NCI-H2171 (cell line): ENCODE results near the gene ARGLU1.
A peak's percentile ranks its signal among the peaks of the same experiment; 100 is the strongest.

Source experiments
- DNase-seq: peaks from one replicate; lab custom pipeline; 2025; lab: John Stamatoyannopoulos, UW

Gene ARGLU1

DNA sequence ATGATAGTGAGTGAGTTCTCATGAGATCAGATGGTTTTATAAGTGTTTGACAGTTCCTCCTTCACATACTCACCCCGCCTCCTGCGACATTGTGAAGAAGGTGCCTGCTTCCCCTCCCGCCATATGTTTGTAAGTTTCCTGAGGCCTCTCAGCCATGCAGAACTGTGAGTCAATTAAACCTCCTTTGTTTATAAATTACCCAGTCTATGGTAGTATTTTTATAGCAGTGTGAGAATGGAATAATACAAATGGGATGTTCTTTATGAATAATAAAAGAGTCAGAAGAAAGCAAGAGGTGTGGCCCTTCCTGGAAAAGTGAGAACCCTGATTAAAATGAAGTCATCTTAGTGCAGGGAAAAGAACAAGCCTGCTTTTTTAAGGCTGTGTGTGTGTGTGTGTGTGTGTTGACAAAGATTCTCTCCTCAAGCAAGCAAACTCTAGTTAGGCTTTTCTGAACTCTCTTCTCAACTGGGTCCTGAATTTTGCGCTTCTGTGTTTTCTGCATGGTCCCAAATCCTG lies 18.8 kb upstream of the ARGLU1 start:
- no peak for DNase-seq

DNA sequence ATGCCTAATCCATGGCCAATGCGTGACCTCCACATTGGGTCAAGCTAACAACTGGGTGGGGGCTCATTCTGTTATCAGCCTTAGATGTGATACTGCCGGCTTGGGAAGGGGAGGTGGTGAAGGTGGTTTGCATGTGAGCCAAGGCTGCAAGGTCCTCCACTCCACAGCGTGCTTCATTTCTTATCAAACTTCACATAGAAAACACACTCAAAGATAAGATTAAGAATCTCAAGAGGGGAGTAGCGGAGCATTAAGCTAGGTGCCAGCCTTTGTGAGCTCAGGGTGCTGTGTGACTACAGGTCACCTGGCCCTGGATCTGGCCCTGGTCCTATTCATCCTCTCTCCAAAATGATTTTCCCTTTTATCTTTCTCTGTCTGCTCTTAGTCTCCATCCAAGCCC lies 13.3 kb upstream of the ARGLU1 start:
- DNase-seq: no peak

DNA sequence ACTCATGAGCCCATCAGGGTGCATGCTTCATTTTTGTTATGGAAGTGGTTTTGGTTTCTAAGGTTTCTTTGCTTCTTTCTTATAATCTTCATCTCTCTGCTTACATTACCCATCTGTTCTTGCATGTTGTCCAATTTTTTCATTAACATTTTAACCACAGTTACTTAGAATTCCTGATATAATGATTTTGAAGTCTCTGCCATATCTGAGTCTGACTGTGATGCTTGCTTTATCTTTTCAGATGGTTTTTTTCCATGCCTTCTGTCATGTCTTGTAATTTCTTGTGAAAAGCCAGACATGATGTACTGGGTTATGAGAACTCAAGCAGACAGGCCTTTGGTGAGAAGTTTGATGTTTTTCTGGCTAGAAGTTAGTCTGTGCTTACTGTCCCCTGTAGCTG lies 8.0 kb upstream of the ARGLU1 start:
- DNase-seq: no peak

DNA sequence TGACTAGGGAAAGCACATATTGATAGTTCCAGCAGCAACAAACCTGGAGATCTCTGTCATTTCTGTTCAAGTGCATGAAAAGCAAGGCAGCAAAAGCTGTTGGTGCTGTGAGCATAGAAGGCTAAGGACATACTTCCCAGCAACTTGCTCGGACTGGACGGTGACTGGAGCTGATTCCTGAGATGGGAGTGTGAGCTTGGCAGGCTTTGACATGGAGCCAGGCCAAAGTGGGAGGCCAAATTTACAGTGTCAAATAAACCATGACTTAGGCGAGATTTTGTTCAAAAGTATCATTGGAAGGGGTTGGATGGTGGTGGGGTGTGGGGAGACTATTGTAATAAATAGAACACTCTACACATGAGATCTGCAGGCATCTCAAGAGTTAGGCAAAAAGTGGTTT lies 5.9 kb upstream of the ARGLU1 start:
- DNase-seq: no peak

DNA sequence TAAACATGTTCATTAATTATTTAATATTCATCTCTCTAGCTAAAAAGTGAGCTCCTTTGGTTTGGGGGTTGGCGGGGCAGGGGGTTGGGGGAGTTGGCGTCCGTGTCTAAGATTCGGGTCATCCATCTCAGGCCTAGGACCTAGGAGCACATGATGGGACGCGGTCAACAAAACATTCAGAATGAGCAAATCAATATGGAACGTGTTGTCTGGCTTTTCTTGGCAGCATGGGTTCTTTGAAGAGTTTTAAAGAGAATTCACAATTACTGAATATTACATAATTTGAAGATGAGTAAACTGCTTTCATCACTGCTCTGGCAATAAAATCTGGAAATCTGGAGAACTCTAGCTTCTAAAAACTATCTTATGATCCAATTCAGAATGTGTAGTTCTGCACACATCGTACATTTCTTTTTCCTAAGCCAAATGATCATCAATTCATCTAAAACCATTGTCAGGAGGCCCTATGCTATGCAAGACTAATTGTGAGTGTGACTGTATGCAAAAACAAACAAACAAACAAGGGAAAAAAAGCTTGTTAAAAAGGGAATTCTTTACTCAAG lies 5.4 kb upstream of the ARGLU1 start:
- DNase-seq: no peak

DNA sequence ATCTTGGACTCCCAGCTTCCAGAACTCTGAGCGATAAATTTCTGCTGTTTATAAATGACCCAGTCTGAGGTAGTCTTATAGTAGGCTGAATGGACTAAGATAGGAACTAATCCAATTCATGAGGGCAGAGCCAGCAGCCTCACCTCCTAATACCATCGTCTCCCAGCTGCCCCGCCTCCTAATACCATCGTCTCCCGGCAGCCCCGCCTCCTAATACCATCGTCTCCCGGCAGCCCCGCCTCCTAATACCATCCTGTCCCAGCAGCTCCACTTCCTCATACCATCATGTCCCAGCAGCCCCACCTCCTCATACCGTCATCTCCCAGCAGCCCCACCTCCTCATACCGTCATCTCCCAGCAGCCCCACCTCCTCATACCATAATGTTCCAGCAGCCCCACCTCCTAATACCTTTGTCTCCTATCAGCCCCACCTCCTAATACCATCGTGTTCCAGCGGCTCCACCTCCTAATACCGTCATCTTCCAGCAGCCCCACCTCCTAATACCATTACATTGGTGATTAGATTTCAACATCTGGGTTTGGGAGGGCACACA lies 2.4 kb upstream of the ARGLU1 start:
- DNase-seq: no peak

DNA sequence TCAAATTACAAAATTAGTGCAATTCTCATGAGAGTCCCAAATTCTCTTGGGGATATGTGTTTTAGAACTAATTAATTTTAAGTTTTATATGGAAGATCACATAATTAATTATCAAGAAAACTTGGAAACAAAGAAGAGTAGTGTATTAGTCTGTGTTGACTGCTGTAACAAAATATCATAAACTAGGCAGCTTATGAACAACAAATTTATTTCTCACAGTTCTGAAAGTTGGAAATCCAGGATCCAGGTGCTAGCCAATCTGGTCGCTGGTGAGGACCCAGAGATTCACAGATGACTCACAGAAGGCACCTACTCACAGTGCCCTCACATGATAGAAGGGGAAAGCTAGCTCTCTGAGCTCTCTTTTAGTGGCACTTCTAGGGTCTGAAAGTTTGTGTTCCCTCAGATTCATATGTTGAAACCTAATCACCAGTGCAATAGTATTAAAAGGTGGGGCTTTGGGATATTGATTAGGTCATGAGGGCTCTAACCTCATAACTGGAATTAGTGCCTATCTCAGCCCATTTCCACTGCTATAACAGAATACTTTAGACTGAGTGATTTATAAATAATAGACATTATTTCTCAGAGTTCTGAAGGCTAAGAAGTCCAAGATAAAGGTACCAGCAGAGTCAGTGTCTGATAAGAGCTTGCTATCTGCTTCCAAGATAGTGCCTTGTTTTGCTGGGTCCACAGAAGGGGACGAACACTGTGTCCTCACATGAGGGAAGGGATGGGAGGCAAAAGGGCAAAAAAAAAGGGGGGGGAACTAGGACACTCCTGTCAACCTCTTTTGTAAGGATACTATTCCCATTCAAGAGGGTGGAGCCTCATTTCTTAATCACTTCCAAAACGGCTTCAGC lies 1.5 kb upstream of the ARGLU1 start:
- DNase-seq: no peak

DNA sequence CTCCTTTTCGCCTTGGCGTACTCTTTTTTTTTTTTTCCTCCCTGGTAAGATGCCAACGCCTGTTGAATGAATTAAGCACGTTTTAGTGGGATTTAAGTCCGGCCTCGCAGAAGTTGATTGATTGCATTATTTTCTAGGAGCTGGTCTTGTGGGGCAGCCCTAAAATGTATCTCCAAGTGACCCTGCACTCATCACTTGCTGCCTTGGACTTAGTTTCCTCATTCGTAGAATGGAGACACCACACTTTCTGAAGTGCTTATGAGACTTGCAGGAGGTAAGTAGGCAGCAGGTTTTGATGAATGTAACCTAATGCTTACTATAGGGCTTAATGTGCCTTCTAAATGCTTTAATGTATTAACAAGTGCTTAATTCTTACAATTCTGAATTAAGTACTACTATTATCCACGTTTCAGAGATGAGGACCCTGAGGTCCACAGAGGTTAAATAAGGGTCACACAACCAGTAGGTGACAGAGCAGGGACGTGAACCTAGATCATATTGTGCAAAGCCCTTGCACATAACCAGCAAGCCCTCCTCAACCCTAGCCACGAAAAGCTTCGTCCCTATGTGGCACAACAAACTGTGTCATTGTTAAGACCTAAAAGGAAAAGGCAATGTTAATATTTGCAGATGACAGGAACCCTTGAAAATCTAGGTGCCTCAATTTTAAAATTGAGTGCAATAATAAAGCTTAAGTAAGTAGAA lies 514 bp upstream of the ARGLU1 start:
- DNase-seq: no peak

DNA sequence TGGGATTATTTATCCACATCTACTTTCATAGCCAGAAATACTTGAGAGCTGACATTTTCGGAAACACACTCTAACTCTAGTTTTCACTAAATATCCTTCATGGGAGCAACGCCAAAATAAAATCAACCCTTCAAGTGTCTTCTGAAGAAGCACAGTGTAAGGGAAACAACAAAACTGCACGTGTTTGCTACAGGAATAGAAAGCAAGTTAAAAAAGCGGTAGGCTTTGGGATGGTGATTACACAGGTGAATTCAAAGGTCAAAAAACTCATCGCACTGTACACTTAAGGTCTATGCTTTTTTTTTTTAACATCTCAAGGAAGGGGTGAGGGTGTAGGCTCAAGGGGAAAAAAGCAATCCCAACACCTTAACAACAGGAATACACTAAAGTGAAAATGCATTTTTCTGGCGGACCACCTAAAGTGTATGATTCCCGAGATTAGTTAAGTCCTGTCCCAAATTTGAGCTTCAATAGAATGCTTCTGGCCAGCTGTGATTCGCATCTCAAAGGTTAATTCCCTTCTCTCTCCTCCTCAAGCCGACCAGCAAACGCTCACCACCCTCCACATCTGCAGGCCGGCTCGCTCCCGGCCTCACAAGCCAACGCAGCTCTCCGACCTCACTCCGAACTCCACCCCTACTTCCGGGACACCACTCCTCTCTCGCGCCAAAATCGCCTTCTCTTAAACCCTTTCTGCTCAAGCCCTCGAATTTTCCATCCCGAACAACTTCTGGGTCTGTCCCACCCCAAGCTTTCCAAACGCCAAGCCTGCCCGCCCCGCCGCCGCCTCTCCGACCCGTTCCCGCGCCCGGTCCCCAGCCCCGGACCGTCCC lies 1.1 kb downstream of the ARGLU1 start:
- DNase-seq: peak; percentile 2

DNA sequence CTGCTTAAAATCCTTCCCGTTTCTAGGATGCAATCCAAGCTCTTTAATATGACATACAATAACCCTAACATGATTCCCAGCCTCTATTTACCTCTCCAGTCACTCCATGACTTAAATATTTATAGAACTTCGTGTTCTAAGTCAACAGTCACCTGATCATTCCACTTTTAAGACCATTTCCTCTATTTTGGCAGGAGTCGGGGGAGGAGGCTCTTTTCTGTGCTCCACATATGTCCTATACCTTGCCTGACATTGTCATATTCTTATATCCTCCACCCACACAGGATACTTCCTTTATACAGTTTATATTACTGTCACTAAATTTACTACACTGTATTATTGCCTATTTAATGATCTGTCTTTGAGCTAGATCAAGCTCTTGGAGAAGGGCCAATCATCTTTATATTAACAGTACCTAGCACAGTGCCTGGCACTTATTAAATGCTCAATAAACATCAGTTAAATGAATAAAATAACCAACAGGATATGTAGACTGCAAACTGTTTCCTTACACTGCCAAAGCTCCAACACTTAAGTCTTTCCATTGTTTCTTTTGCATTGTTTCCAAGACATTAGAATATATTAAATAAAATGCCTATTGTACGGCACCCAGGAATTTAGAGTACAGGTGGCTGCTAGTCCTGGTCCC lies 2.7 kb downstream of the ARGLU1 start:
- DNase-seq: no peak

DNA sequence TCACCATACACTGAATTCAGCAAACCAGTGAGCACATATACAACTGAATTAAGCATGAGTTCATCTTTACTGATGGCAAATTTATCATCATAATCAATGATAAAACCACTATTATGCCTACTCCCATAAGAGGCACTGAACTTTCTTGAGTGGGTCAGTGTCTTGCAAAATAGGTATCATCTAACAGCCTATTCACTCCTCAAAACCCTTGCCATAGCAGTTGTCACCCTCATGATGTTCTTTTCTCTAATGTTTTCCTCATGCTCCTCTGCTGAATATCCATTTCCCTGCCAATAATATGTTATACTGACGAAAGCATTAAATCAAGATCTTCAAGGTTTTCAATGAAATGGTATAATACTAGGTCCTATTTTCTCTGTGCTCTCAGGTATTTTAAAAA lies 5.6 kb downstream of the ARGLU1 start:
- DNase-seq: no peak

DNA sequence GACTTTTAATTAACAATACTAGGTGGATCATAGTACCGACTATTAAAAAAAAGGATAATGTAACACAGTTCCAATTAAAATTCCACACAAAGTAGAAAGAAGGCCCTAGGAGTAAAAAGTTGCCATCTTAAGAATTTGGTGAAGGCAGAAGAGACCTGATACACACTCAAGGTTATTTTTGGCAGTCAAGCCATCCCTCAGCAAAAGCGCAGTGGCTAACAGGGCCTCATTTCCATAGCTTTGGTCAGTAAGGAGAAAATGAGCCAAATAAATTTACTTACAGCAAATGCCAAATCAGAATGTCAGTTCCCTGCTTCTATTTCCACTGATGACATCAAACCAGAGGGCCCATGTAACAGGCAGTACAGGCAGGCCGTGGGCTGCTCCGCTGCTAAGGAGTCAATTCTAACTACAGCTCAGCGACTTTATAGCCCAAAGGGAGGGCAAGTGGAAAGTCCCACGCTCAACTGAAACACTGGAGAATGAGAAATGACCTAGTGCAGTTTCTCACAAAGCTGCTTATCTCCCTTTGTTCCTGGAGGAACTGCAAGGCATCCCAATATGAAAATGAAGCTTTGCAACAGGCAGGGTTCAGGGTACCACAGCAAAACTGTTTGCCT lies 6.3 kb downstream of the ARGLU1 start:
- no peak for DNase-seq

DNA sequence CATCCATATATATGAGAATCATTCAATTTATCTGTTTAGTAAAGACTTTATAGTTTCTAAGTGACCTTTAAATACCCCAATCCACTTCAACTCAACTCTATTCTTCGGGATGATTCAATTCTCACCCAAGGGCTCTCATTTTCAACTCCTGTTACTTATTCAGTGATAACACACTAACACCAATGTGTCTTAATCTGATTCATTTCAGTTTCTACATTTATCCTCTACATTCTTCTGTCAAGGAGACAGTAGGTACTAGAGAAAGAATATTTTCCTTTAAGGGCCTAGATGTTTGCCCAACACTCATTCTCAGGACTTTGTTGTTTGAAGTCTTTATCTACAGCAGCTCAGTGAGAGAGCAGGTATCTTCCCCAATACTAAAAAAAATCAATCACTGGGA lies 7.1 kb downstream of the ARGLU1 start:
- DNase-seq: no peak

DNA sequence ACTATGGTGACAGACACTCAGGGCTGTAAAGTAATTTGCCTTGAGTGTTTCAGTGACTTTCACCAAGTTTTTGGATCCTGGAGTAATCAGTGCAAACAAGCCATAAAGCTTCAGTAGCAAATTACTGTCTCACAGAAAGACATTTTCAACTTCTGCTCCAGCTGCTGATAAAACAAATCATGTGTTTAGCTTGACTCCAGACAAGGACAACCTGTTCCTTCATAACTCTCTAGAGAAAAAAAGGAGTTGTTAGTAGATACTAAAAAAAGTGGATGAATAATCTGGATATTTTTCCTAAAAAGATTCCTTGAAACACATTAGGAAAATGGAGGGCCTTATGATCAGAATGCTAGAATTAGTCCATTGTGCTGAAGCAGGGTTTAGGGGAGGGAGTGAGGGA lies 9.4 kb downstream of the ARGLU1 start:
- no peak for DNase-seq

DNA sequence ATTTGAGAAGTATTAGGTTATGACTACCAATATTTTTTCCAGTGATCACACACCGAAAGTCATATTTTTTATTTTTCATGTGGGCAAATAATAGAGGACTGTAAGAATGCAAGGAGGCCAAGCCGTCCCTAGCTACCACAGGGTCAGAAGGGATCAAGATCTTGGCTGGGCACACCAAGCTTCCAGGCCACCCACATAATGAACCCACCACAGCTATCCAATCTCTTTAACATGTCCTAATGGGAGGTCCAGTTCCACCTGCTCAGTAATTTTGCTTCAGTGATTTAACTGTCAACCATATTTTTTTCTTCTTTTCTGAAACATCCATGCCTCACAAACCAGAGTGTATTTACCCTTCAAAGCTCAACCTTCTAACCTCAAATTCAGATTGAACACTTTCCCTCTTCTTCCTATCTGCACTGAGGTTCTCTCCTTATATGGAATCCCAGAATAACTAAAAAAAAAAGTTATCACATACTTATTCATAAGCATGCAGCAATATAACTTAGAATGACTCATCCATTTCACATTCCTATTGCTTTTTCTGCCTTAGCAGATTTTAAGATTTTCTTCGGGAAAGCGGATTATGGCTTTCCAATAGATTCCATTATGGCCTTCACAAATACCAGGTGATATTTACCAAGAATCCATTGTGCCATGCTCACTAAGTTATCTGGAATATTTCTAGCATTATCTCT lies 12.2 kb downstream of the ARGLU1 start:
- no peak for DNase-seq

DNA sequence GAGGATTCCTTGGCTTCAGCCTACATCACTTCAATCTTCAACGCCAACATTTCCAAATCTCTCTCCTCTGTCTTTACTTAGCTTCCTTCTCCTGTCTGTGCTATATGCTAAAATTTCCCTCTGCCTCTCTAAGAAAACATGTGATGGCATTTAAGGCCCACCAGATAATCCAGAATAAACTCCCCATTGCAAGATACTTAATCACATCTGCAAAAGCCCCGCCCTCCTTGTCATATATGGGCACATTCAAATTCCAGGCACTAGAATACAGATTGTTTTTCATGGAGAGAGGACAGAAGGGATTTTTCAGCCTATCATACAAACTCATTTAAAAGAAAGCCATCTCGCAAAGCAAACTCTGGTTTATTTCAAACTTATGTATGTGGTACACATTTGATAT lies 16.2 kb downstream of the ARGLU1 start:
- no peak for DNase-seq

DNA sequence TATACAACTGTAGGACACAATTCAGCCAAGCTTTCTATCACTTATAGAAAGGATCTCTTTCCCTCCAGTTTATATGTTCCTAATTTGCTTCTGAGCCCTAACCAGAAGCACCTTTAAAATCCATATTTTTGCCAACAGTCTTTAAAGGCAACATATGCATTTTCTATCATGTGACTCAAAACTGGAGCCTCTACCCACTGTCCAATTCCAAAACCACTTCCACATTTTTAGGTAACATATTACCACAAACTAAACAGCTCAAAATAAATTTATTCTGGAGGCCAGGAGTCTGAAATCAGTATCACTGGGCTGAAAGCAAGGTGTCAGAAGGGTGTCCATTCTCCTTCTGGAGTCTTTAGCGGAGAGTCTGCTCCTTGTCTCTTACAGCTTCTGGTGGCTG lies 16.6 kb downstream of the ARGLU1 start:
- no peak for DNase-seq

DNA sequence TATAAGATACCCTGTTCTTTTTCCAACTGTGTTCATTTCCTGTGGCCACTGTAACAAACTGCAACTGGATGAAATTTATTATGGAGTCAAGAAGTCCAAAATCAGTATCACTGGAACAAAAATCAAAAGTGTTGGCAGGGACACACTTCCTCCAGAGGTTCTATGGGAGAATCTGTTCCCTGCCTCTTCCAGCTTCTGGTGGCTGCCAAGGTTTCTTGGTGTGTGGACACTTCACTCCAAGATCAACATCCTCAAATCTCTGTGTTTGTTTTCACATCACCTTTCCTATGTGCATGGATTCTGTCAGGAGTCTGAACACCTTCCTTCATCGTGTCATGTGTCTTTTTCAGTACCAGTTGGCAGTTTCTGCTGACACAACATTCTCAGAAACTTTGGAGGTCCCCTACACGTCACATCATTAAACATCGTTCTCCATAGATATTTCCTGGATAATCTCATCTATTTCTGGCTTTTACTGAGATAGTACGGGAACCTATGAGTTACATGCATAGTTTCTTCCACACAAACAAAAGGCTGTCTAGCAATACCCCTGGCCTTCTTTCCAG lies 17.3 kb downstream of the ARGLU1 start:
- DNase-seq: no peak

DNA sequence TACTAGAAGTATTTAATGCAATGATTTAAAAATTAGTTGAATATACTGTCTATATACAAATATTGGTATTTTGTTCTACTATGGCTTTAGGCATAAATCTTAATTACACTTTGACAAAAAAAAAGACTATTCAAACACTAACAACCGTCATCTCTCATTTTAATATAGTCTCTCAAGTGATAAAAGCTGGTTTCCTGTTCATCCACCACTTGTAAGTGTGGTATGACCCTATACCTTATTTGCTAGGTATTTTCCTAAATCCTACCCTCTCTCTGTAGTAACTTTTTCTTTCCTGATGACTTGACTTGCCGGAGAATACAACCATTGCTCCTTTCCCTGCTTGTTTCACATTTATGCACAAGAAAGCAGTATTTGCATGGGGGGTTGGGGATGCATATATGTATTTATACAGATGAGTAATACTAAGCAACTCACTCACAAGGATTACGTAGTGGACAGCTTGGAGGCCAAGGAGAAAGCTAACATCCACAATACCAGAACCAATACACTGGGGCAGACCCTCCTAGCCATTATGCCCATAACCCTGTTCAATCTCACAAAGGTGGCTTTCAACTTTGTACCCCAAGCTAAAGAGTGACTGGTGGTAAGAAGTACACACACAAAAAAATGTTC lies 19.8 kb downstream of the ARGLU1 start:
- DNase-seq: no peak
